ENCODE results near the gene SLC6A8. TPM values are rescaled to one million over a fixed set of nuclear protein-coding genes. Genes with fewer than 3 reads are reported as not detected.

SLC6A8 gene
- total RNA-seq, 1 donor from 2014 or later, result 17.3 TPM

GRCh38 chrX:153647461-153648357 is 40.0 kb upstream of the SLC6A8 start:
- no peak for DNase-seq (ENCODE audit: extremely low read depth, low read depth, low spot score)

GRCh38 chrX:153648358-153649177 is 39.2 kb upstream of the SLC6A8 start:
- DNase-seq (ENCODE audit: extremely low read depth, low read depth, low spot score), result no peak

GRCh38 chrX:153649178-153649914 is 38.4 kb upstream of the SLC6A8 start:
- DNase-seq (ENCODE audit: extremely low read depth, low read depth, low spot score), result no peak

GRCh38 chrX:153649915-153650782 is 37.6 kb upstream of the SLC6A8 start:
- no peak for DNase-seq (ENCODE audit: extremely low read depth, low read depth, low spot score)

- no peak for DNase-seq (ENCODE audit: extremely low read depth, low read depth, low spot score)
Observed at GRCh38 chrX:153650959-153651358, 36.8 kb upstream of the SLC6A8 start.

GRCh38 chrX:153651540-153652079 is 36.1 kb upstream of the SLC6A8 start:
- DNase-seq (ENCODE audit: extremely low read depth, low read depth, low spot score), result no peak

- DNase-seq (ENCODE audit: extremely low read depth, low read depth, low spot score), result no peak
Observed at GRCh38 chrX:153653556-153653955, 34.2 kb upstream of the SLC6A8 start.

- DNase-seq (ENCODE audit: extremely low read depth, low read depth, low spot score), result no peak
Observed at GRCh38 chrX:153657161-153657560, 30.6 kb upstream of the SLC6A8 start.

GRCh38 chrX:153659268-153659667 is 28.5 kb upstream of the SLC6A8 start:
- DNase-seq (ENCODE audit: extremely low read depth, low read depth, low spot score), result no peak

- DNase-seq (ENCODE audit: extremely low read depth, low read depth, low spot score), result no peak
Observed at GRCh38 chrX:153662266-153662665, 25.5 kb upstream of the SLC6A8 start.

- DNase-seq (ENCODE audit: extremely low read depth, low read depth, low spot score), result no peak
Observed at GRCh38 chrX:153665726-153666306, 21.9 kb upstream of the SLC6A8 start.

- DNase-seq (ENCODE audit: extremely low read depth, low read depth, low spot score), result no peak
Observed at GRCh38 chrX:153667281-153667955, 20.3 kb upstream of the SLC6A8 start.

GRCh38 chrX:153667956-153668396 is 19.8 kb upstream of the SLC6A8 start:
- DNase-seq (ENCODE audit: extremely low read depth, low read depth, low spot score), result peak; percentile 23

- no peak for DNase-seq (ENCODE audit: extremely low read depth, low read depth, low spot score)
Observed at GRCh38 chrX:153668423-153669173, 19.1 kb upstream of the SLC6A8 start.

- no peak for DNase-seq (ENCODE audit: extremely low read depth, low read depth, low spot score)
Observed at GRCh38 chrX:153669174-153669890, 18.4 kb upstream of the SLC6A8 start.

GRCh38 chrX:153669901-153670731 is 17.6 kb upstream of the SLC6A8 start:
- DNase-seq (ENCODE audit: extremely low read depth, low read depth, low spot score), result no peak

Data from glomerular endothelial cell (primary cell).